Adrenal gland (tissue), 12 donors: Measurements from ENCODE around the gene FHL1. TPM values are rescaled to one million over a fixed set of nuclear protein-coding genes. Genes with fewer than 3 reads are reported as not detected.
A peak's percentile ranks its signal among the peaks of the same experiment; 100 is the strongest.

Source experiments
- DNase-seq, 7 donors: peaks; one replicate each; pipeline ENCODE4 v3.0.0-alpha.2; 2019 to 2020
- H3K27ac ChIP-seq, 5 donors: fragments of 200-600 bp; sonication (generic) in 4 of 5; 1 replicate in 3 of 5; 2 replicates in 2 of 5; pipeline versions ENCODE4 v1.5.1 to v1.8.0; 2016 to 2020; ENCODE audit warnings: mild to moderate bottlenecking in 1 of 5
- H3K27me3 ChIP-seq: fragments of 200-600 bp; 2 replicates; pipeline ENCODE4 v1.8.0; 2021
- H3K36me3 ChIP-seq, 2 donors: fragments of 200-600 bp; replicated peaks in 1 of 2; 1 replicate in 1 of 2; 2 replicates in 1 of 2; pipeline versions ENCODE4 v1.5.1 to v1.8.0; 2018 to 2022
- H3K4me1 ChIP-seq, 2 donors: fragments of 200-600 bp; replicated peaks in 1 of 2; 1 replicate in 1 of 2; 2 replicates in 1 of 2; pipeline versions ENCODE4 v1.5.1 to v1.8.0; 2018 to 2021
- H3K4me3 ChIP-seq, 4 donors: fragments of 200-600 bp; sonication (generic) in 3 of 4; one replicate each; pipeline ENCODE4 v1.5.1; 2016 to 2018
- H3K9me3 ChIP-seq, 3 donors: fragments of 200-600 bp; sonication (generic) in 1 of 3; replicated peaks in 1 of 3; 1 replicate in 2 of 3; 2 replicates in 1 of 3; pipeline versions ENCODE4 v1.5.1 to v1.8.0; 2016 to 2021
- CTCF ChIP-seq, 6 experiments: fragments of 450-650 bp in 4 of 6; fragments of 200-600 bp in 2 of 6; sonication (generic) in 1 of 6; IDR thresholded peaks; 1 replicate in 5 of 6; 2 replicates in 1 of 6; pipeline versions ENCODE4 v1.5.1 to v1.8.0; 2016 to 2021; ENCODE audit warnings: antibody characterized with exemption in 6 of 6, mild to moderate bottlenecking in 2 of 6, moderate library complexity in 1 of 6
- POLR2A ChIP-seq, 2 donors: fragments of 450-650 bp; IDR thresholded peaks; one replicate each; pipeline ENCODE4 v1.6.1; 2017; ENCODE audit warnings: antibody characterized with exemption in 2 of 2, mild to moderate bottlenecking in 2 of 2, moderate library complexity in 1 of 2
- WGBS, 4 donors: extraction: QIAGEN DNeasy Blood & Tissue Kit in 2 of 4; methylation state at CpG; one replicate each; pipeline versions ENCODE4 v1.1.5 to v1.1.7; 2013 to 2017; 5-methylcytosine and 5-hydroxymethylcytosine counted together
- intact Hi-C, 2 donors: fragments of 100-400 bp; cut with DNase I; formaldehyde crosslinking; loops; one replicate each; pipeline versions ENCODE4 v1.14.1 to v1.15.0; 2022 to 2023
- polyA plus RNA-seq, 3 donors: library from polyadenylated mRNA; stranded (reverse); fragments of 200-250 nt in 2 of 3; fragments of 350-450 nt in 1 of 3; fragmentation: Illumina TruSeq in 1 of 3; extraction: RNeasy Lipid Tissue Mini Kit (QIAGEN cat#74804) in 1 of 3; gene quantifications; one replicate each; pipeline ENCODE4 v1.2.3, GENCODE V29; 2013 to 2014
- small RNA-seq, 2 donors: library from RNA; depleted of rRNA; stranded (forward); fragments of <200 nt; gene quantifications; one replicate each; pipeline ENCODE3, GENCODE V24; 2016
- total RNA-seq, 9 donors: library from RNA; depleted of rRNA in 4 of 9; stranded (reverse); fragments of >200 nt in 4 of 9; fragments of 120-200 nt in 1 of 9; fragmentation: NEBNext Ultra II Directional in 1 of 9; extraction: Animal tissue kit (Norgen Biotek cat#: 25700) in 1 of 9; gene quantifications; one replicate each; pipeline versions ENCODE4 v1.1.0 to v1.2.4, GENCODE V29; 2013 to 2023
- donor health status: healthy with polysubstance abuse.
- donor health status: Bipolar disorder and iron deficiency.
- donor health status: DM: yes; HTN: yes; CAD: no.
- donor health status: DM: no; HTN: no; CAD: no.
- donor health status: DM: no; HTN: no; CAD: no.
- donor health status: DM: yes; HTN: yes; CAD: no.

Gene FHL1
- total and polyA plus RNA-seq, 12 donors = 23.2 to 78.0 (median 50.0) TPM

DNA sequence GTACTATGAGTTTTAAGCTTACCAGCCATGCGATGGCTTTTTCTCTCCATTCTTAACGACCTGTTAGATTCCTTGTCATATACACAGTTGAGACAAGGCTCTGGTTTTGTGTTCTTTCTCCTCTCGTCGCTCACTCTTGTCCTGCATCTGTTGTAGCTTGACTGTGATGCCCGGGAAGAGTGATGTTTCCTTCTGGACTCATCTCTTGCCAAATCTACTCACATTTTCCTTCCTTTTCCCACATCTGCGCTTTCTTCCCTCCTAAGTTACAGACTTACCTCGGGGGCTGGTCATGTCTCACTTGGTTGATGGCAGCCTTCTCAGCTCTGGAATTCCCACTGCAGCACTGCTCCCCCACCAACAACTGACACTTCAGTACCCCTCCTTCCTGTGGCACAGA, 108.7 kb downstream of the FHL1 start:
- no peak overlapping the region for H3K27ac ChIP-seq

DNA sequence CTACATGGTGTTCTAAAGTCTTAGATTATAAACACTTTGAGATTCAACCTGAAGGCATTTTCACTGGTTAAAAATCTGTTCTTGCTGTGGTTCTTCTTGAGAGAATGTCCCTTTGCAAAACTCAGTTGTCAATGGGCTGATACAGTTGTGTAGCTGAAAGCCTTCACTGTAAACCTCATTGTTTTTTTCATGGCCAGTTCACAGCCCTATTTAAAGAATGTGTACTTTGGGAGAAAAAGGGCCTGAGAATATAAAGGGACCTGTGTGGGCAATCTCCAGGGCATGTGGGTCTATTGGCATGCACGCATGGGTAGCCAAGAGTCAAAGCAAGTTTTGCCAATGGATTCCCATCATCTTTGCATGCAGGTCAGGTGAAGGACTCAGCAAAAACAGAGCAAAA, 111.6 kb downstream of the FHL1 start:
- intact Hi-C loops = no loop called here
- no peak overlapping the region for H3K27ac ChIP-seq
- H3K27me3 ChIP-seq = no peaks in the 10 kb centered on the region
- H3K4me1 ChIP-seq = no peaks in the 10 kb centered on the region
- H3K36me3 ChIP-seq = no peaks in the 10 kb centered on the region
- no peak for DNase-seq
- TF ChIP-seq CTCF (IDR thresholded peaks at IDR 0.05) = no peak
- no peak for TF ChIP-seq POLR2A (IDR thresholded peaks at IDR 0.05)
- H3K4me3 ChIP-seq = no peak overlapping the region
- no peaks in the 10 kb centered on the region for H3K9me3 ChIP-seq
- 65 to 100% (median 85%) methylated on average over 1 of the region's 1 CpG for WGBS, 4 donors

More for the DNA sequence above, 108.7 kb downstream of the FHL1 start:
- no peak overlapping the region for H3K4me3 ChIP-seq
- peaks cover 4% of the 10 kb centered on the region for H3K27me3 ChIP-seq
- no peak for TF ChIP-seq CTCF (IDR thresholded peaks at IDR 0.05)
- TF ChIP-seq POLR2A (IDR thresholded peaks at IDR 0.05) = no peak
- no peaks in the 10 kb centered on the region for H3K9me3 ChIP-seq
- H3K36me3 ChIP-seq = no peaks in the 10 kb centered on the region
- intact Hi-C loops = no loop called here
- DNase-seq = no peak
- no peaks in the 10 kb centered on the region for H3K4me1 ChIP-seq
- WGBS, 4 donors = 44 to 62% (median 48%) methylated on average over 7 of the region's 7 CpGs

DNA sequence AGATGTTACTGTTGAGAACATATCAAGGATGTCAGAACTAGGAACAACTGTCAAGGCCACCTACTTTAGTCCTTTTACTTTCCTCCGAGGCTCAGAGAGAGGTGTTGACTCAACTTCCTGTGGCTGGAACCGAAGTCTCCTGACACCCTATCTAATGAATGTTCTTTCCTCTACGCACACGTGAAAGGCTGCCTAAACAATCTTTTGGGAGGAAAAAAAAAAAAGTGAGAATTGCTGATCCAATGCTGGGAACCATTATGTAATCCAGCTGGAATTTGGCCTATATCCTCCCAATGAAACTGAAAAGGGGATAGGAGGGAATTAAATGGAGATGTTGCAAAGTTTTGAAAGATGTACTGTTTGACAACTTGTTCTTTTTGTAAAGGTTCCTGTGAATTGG, 112.2 kb downstream of the FHL1 start:
- TF ChIP-seq POLR2A (IDR thresholded peaks at IDR 0.05) (no peak), CTCF (IDR thresholded peaks at IDR 0.05) (no peak)
- 0 to 30% (median 24%) methylated on average over 2 to 4 of the region's 4 CpGs for WGBS, 4 donors
- H3K27me3 ChIP-seq = no peaks in the 10 kb centered on the region
- H3K4me3 ChIP-seq = no peak overlapping the region
- intact Hi-C loops = no loop called here
- H3K27ac ChIP-seq = no peak overlapping the region
- H3K4me1 ChIP-seq = no peaks in the 10 kb centered on the region
- no peaks in the 10 kb centered on the region for H3K9me3 ChIP-seq
- no peaks in the 10 kb centered on the region for H3K36me3 ChIP-seq
- no peak for DNase-seq

GRCh38 chrX:136260776-136261175, 113.4 kb downstream of the FHL1 start:
- DNase-seq = no peak
- no peaks in the 10 kb centered on the region for H3K36me3 ChIP-seq
- intact Hi-C loops = no loop called here

More at GRCh38 chrX:136260776-136261175, 113.4 kb downstream of the FHL1 start:
- H3K27ac ChIP-seq = peak overlapping the region in 1 of 5 donors; percentile 31
- TF ChIP-seq CTCF (IDR thresholded peaks at IDR 0.05) = no peak
- no peak for TF ChIP-seq POLR2A (IDR thresholded peaks at IDR 0.05)
- peaks cover 4% of the 10 kb centered on the region for H3K27me3 ChIP-seq
- no peaks in the 10 kb centered on the region for H3K4me1 ChIP-seq
- H3K4me3 ChIP-seq = no peak overlapping the region
- H3K9me3 ChIP-seq = no peaks in the 10 kb centered on the region

Small RNA genes lying within 50 kb of the gene (small RNA-seq; reads per million reads assigned to genes)
- gene RF01210 = 0 reads per million in 2 donors

Other genes with a start within 250 kb of the FHL1 start
- 10 to 100 TPM in 8 of 9 donors, 1 to 10 TPM in 1; 8.2 to 23.5 (median 13.6) TPM for gene MMGT1, start 173.5 kb upstream of the FHL1 start, total RNA-seq
- 10 to 100 TPM in 1 of 3 donors, 1 to 10 TPM in 2; 1.4 to 20.7 (median 2.9) TPM for gene MMGT1, start 173.5 kb upstream of the FHL1 start, polyA plus RNA-seq
- 10 to 100 TPM; 12.4 to 36.2 (median 16.4) TPM for gene SLC9A6, start 162.1 kb upstream of the FHL1 start, total RNA-seq
- 10 to 100 TPM in 2 of 3 donors, 1 to 10 TPM in 1; 10.0 to 17.2 (median 10.0) TPM for gene SLC9A6, start 162.1 kb upstream of the FHL1 start, polyA plus RNA-seq
- 10 to 100 TPM in 2 of 9 donors, 1 to 10 TPM in 7; 5.9 to 11.3 (median 7.3) TPM for gene MAP7D3, start 103.9 kb downstream of the FHL1 start, total RNA-seq
- gene MAP7D3, start 103.9 kb downstream of the FHL1 start, polyA plus RNA-seq = 10 to 100 TPM in 2 of 3 donors, 1 to 10 TPM in 1; 6.7 to 14.9 (median 11.8) TPM
- gene ADGRG4, start 153.4 kb downstream of the FHL1 start, total RNA-seq = under 1 TPM in 5 of 9 donors, not detected in 4; under 0.01 to 0.11 (median under 0.01) TPM
- under 1 TPM; under 0.01 to 0.07 (median 0.02) TPM for gene ADGRG4, start 153.4 kb downstream of the FHL1 start, polyA plus RNA-seq